Right renal pelvis (tissue), 4 donors: ENCODE data around the gene DCAF11. TPM values are rescaled to one million over a fixed set of nuclear protein-coding genes. Genes with fewer than 3 reads are reported as not detected.
A peak's percentile ranks its signal among the peaks of the same experiment; 100 is the strongest.

Experiments used
- DNase-seq, 4 donors: peaks; one replicate each; pipeline ENCODE4 v3.0.0-alpha.2; 2013; ENCODE audit warnings: low read depth in 4 of 4, low spot score in 3 of 4, missing footprints in 1 of 4
- polyA plus RNA-seq, 4 donors: library from polyadenylated mRNA; unstranded; fragments of 120-200 nt; gene quantifications; one replicate each; pipeline ENCODE4 v1.2.1, GENCODE V29; 2013; ENCODE audit not compliant: insufficient read length in 4 of 4

The DCAF11 gene
- polyA plus RNA-seq, 4 donors: 79.8 to 83.5 (median 81.4) TPM

- no peak for DNase-seq
Measured at GRCh38 chr14:24136684-24137528, 22.3 kb downstream of the DCAF11 start.

DNA sequence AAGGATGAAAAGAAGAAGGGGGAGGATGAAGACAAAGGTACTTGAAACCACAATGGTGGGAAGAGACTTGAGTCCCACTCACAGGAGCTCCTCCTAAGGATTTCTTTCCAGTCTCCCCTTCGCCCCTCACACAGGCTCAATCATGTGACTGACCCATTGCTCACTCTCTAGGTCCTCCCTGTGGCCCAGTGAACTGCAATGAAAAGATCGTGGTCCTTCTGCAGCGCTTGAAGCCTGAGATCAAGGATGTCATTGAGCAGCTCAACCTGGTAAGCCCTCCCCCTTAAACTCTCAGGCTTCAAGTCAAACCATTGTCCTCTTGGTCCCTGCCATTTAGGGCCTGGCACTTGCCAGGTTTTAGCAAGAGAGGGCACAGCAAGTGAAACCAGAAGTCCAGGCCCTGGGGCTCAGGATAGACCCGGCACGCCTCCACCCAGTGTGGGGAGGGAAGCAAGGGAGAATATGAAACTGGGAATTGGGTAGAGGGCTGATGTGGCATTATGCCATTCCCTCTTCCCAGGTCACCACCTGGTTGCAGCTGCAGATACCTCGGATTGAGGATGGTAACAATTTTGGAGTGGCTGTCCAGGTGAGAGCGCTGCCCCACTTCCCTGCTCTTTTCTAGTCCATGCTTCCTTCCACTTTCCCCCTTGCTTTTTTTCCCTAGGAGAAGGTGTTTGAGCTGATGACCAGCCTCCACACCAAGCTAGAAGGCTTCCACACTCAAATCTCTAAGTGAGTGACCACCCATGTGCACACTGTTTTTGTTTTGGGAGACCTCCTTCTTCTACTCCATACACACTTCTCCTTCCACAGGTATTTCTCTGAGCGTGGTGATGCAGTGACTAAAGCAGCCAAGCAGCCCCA, 23.2 kb downstream of the DCAF11 start:
- no peak for DNase-seq

- no peak for DNase-seq
Measured at GRCh38 chr14:24138396-24139271, 24.1 kb downstream of the DCAF11 start.

DNA sequence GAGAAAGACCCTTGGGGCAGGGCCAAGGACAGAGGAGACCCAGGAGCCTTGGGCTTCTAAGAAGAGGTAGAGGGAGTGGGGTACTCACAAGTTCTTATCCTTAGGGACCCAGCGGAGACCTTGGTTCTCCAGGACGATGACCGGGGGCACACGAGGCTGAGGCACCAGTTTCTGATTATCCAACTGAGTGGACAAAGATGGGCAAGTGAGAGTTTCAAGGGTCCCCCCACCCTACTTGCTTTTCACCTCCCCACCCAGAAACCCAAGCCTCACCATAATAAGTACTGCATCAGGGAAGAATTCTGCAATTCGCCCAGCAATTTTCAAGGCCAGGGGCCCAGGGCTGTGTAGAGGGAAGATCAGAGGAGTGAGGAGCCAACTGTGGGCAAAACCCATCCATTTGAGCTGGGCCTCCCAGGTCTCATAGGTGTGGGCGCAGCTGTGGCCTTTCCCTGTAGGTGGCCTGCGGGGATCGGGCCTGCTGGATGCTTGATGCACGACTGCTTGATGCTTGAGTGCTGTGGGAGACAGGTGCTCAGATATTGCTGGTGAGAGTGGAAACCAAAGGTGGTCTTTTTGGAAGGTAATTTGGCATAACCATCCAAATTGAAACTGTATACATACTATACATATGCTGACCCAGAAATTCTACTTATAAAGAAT, 24.8 kb downstream of the DCAF11 start:
- no peak for DNase-seq

DNA sequence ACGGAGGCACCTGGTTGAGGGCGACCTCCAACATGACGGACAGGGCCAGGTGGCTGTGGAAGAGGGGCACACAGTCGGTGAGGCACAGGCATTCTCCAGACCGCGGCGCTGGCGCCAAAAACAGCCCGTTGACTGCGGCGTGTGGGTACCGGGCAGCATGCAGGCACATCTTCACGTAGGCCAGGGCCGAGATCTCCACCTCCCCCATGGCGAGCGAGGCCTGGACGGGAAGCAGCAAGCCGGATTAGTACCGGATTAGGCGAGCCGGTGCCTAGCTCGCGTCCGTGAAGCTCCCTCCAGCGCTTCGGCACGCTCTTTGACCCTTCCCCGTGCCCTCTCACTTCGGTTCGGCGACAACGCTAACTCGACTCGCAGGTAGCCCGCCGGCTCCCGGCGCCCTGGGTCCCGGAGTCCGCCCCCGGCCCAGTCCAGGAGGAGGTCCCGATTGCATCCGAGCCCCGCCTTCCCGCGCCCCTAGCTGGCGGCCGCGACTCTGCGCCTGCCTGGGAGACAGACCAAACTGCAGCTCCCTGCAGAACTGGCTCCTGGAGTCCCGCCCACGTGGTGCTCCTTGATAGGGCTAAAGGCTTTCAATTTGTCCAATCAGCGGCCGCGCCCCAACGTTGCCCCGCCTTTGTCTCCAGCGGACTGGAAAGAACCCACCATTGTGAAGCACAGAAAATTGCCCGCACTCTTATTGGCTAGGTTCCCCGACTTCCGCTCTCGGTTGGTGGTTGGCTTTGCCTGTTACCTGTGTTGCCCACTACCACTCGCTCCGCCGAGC, 26.7 kb downstream of the DCAF11 start, which contains the start of gene EMC9:
Gene EMC9 (minus strand): TSS at position 495 of the 784 bp plus-strand sequence. CDS start 287 bp downstream, at position 208.
- DNase-seq: peak; percentile 99 to 100 (median 99)

DNA sequence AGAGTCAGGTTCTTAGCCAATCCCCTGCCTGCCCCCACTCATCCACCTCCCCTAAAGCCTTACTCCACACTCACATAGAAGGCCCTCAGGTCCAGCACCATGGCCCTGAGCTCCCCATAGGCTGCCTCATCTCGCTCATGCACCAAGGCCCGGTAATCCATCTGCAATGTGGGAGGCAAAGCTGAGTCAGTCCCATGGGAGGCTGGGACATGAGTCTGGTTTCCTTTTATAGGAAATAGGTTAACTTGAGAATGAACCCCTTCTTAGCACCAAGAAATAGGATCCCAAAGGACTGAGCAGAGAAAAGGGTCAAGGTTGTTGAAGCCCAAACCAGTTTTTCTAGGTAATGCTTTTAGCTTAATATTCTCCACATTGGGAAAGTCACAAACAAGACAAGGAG, 28.9 kb downstream of the DCAF11 start:
- DNase-seq: no peak

DNA sequence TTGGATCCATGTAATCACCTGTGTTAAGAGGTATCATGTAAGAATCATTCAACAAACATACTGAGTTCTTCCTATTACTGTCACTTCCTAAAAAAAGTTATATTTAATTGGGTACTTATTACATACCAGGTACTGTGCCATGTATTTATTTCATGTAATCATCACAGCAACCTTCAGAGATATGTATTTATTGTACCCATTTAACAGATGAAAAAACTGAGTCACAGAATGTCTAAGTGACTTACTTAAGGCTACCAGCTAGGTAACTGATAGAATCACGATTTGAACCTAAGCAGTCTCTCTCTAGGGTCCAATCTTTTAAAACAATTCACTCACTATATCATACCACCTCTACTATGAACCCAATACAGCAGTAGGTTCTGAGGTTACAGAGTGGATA, 29.9 kb downstream of the DCAF11 start:
- no peak for DNase-seq

DNA sequence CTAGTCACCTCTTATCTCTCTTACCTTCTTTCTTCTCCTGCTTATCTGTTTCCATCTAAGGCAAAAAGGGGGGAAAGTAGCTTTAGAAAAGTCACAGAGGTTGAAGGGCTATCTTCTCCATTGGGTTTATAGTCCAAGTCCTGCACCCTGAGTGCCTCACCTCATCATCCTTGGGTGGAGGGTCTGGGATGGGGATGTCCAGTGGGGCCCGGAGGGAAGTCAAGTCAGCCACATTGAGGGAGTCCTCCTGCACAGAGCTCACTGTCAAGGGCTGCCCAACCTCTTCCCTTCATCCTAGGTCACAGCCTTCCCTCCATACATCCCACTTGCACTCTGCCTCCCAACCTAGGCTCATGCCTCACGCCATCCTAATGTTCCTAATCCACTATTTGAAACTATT, 30.6 kb downstream of the DCAF11 start:
- DNase-seq: no peak

GRCh38 chr14:24145690-24146452, 31.3 kb downstream of the DCAF11 start:
- no peak for DNase-seq

- DNase-seq: peak; percentile 86 to 94 (median 90)
Measured at GRCh38 chr14:24146453-24146977, 31.9 kb downstream of the DCAF11 start, which contains the start of gene PSME2. TSS of gene PSME2 (minus strand) at chr14:24146610. CDS start at chr14:24146581, 29 bp downstream.

DNA sequence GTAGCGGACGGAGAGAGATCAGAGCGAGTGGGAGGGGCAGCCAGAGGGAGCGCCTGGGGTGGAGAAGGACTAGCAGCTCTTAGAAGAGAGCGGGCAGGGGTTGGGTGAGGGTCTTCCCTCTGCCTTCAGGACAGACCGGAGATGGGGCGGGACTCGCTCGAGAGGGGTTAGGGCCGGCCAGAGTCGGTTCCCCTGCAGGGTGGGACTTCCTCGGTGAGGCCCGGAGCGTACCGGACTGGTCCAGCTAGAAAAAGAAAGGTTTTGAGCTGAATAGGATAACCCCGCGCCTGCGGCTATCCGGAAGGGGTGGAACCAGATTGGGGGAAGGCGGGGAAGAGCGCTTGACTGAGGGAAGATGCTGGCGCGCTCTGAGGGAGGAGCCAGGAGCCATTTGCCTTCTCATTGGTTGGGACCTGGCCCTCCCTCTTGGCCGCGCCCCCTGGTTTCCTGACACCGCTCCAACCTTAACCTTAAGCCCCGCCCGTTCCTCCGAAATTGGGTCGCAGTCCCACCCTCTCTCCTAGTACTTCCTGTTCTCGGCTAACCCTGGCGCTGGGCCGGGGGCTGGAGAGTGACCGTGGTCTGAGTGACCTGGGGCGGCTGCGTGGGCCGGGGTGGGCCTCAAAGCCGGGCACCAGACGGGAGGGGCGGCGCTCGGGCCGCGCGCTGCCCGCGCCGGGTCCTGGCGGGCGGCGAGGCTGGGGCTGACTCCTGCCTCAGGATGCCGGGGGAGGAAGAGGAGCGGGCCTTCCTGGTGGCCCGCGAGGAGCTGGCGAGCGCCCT, 32.6 kb downstream of the DCAF11 start, which contains the start of gene RNF31:
Gene RNF31 (plus strand): TSS at position 521 of the 783 bp plus-strand sequence. CDS start 201 bp downstream, at position 722.
- peak; percentile 95 to 98 (median 96) for DNase-seq

DNA sequence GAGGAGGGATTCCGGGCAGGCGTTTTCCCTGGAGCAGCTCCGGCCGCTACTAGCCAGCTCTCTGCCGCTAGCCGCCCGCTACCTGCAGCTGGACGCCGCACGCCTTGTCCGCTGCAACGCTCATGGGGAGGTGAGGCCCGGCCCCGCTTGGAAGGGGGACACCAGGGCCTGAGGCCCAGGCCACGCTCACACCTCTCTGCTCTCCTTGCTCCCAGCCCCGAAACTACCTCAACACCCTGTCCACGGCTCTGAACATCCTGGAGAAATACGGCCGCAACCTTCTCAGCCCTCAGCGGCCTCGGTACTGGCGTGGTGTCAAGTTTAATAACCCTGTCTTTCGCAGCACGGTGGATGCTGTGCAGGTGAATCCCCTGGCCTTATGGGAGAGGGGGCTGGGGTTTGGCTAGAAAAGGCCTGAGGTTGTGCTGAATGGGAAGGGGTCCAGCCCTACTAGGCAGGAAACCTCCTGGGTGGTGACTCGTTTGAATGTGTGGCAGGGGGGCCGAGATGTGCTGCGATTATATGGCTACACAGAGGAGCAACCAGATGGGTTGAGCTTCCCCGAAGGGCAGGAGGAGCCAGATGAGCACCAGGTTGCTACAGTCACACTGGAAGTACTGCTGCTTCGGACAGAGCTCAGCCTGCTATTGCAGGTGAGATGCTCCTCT, 33.3 kb downstream of the DCAF11 start:
- DNase-seq: no peak

DNA sequence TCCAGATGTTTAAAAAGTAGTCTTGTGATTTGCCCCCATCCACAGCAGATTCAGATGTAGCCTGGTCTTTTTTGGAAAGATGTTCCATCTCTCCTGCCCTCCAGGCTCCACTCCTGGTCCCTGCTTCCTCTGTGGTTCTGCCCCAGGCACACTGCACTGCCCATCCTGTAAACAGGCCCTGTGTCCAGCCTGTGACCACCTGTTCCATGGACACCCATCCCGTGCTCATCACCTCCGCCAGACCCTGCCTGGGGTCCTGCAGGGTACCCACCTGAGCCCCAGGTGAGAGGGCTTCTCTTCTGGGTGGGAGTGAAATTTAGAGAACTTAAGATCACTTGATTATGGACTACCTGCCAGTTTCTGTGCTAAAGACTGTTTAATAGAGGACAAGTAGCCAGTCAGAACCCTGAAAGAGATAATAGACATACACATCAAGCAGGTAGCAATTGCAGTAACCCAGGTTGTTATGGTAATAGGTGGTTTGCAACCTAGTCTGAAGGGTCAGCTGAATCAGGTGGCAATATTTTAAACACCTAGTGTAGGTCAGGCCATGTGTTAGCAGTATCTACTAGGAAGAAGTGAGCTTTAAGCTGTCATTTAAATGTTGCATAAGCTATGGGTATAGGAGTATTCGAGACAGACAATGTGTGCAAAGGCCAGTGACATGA, 34.9 kb downstream of the DCAF11 start:
- DNase-seq: no peak

DNA sequence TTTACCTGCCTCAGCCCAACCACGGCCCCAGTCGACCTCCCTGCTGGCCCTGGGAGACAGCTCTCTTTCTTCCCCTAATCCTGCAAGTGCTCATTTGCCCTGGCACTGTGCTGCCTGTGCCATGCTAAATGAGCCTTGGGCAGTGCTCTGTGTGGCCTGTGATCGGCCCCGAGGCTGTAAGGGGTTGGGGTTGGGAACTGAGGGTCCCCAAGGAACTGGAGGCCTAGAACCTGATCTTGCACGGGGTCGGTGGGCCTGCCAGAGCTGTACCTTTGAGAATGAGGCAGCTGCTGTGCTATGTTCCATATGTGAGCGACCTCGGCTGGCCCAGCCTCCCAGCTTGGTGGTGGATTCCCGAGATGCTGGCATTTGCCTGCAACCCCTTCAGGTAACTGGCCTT, 35.5 kb downstream of the DCAF11 start:
- no peak for DNase-seq

DNA sequence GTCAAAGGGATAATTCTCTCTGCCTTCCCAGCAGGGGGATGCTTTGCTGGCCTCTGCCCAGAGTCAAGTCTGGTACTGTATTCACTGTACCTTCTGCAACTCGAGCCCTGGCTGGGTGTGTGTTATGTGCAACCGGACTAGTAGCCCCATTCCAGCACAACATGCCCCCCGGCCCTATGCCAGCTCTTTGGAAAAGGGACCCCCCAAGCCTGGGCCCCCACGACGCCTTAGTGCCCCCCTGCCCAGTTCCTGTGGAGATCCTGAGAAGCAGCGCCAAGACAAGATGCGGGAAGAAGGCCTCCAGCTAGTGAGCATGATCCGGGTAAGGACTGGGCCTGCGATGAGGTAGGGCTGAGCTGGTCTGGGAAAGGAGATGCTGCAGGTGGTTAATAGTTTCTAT, 36.0 kb downstream of the DCAF11 start:
- no peak for DNase-seq

DNA sequence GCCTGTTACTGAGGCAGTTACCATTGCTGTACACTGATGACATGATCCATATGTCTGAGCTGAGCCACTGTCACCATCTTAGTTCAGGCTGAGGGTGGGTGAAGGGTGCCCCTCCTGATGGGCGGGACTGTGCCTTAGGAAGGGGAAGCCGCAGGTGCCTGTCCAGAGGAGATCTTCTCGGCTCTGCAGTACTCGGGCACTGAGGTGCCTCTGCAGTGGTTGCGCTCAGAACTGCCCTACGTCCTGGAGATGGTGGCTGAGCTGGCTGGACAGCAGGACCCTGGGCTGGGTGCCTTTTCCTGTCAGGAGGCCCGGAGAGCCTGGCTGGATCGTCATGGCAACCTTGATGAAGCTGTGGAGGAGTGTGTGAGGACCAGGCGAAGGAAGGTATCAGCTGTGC, 36.4 kb downstream of the DCAF11 start:
- DNase-seq: no peak
